Liver (tissue), 9 donors: ENCODE data around the gene LENG1. TPM values are rescaled to one million over a fixed set of nuclear protein-coding genes. Genes with fewer than 3 reads are reported as not detected.
"Not testable (repeated sequence)": the region's sequence is repeated elsewhere in the genome, so short reads cannot be mapped to it uniquely, and the experiment has no call there.

Experiments used
- DNase-seq: peaks from one replicate; pipeline ENCODE4 v3.0.0-alpha.2; 2017; ENCODE audit warnings: low spot score
- H3K27ac ChIP-seq, 2 donors: one replicate each; pipeline ENCODE4 v1.7.0; 2013; ENCODE audit warnings: inconsistent platforms in 2 of 2, low read length in 2 of 2, control low read depth in 1 of 2, low read depth in 1 of 2, mild to moderate bottlenecking in 1 of 2
- H3K27me3 ChIP-seq, 4 donors: one replicate each; pipeline versions ENCODE4 v1.6.1 to v1.7.0; 2013; ENCODE audit warnings: low read length in 3 of 4, inconsistent platforms in 1 of 4, mild to moderate bottlenecking in 1 of 4, moderate library complexity in 1 of 4; ENCODE audit not compliant: control insufficient read depth in 4 of 4, insufficient read depth in 4 of 4
- H3K36me3 ChIP-seq, 4 donors: one replicate each; pipeline versions ENCODE4 v1.6.1 to v1.7.0; 2013; ENCODE audit warnings: low read length in 3 of 4, mild to moderate bottlenecking in 3 of 4, low read depth in 1 of 4, moderate library complexity in 1 of 4; ENCODE audit not compliant: control insufficient read depth in 4 of 4, insufficient read depth in 3 of 4
- H3K4me1 ChIP-seq, 4 donors: one replicate each; pipeline versions ENCODE4 v1.6.1 to v1.7.0; 2013; ENCODE audit warnings: low read length in 3 of 4, mild to moderate bottlenecking in 3 of 4, moderate library complexity in 1 of 4; ENCODE audit not compliant: control insufficient read depth in 4 of 4, insufficient read depth in 4 of 4
- H3K4me3 ChIP-seq, 3 donors: one replicate each; pipeline versions ENCODE4 v1.6.1 to v1.7.0; 2013; ENCODE audit warnings: low read length in 3 of 3, control low read depth in 1 of 3, low read depth in 1 of 3, mild to moderate bottlenecking in 1 of 3
- H3K9ac ChIP-seq, 2 donors: one replicate each; pipeline ENCODE4 v1.7.0; 2013; ENCODE audit warnings: low read length in 2 of 2, mild to moderate bottlenecking in 2 of 2, moderate library complexity in 2 of 2, control low read depth in 1 of 2, low read depth in 1 of 2
- H3K9me3 ChIP-seq, 4 donors: one replicate each; pipeline versions ENCODE4 v1.6.1 to v1.7.0; 2013; ENCODE audit warnings: low read length in 3 of 4; ENCODE audit not compliant: control insufficient read depth in 4 of 4
- EGR1 ChIP-seq, 2 donors: IDR thresholded peaks; 2 replicates each; pipeline ENCODE4 v1.6.1; 2016 to 2018; ENCODE audit warnings: antibody characterized with exemption in 2 of 2, low read depth in 2 of 2
- FOXA1 ChIP-seq: IDR thresholded peaks from 2 replicates; pipeline ENCODE4 v1.6.1; 2016; ENCODE audit warnings: antibody characterized with exemption
- FOXA2 ChIP-seq: IDR thresholded peaks from 2 replicates; pipeline ENCODE4 v1.6.1; 2016; ENCODE audit warnings: antibody characterized with exemption
- GABPA ChIP-seq, 2 donors: IDR thresholded peaks in 1 of 2; conservative IDR thresholded peaks in 1 of 2; 2 replicates each; pipeline ENCODE4 v1.6.1; 2016; ENCODE audit warnings: antibody characterized with exemption in 2 of 2, mild to moderate bottlenecking in 1 of 2, moderate library complexity in 1 of 2
- HNF4A ChIP-seq, 2 donors: conservative IDR thresholded peaks; 2 replicates each; pipeline ENCODE4 v1.6.1; 2016; ENCODE audit warnings: antibody characterized with exemption in 2 of 2, mild to moderate bottlenecking in 2 of 2
- HNF4G ChIP-seq: IDR thresholded peaks from 2 replicates; pipeline ENCODE4 v1.6.1; 2016; ENCODE audit warnings: antibody characterized with exemption
- JUND ChIP-seq, 2 donors: IDR thresholded peaks; 2 replicates each; pipeline ENCODE4 v1.6.1; 2016; ENCODE audit warnings: antibody characterized with exemption in 2 of 2
- NR2F2 ChIP-seq: IDR thresholded peaks from 2 replicates; pipeline ENCODE4 v1.6.1; 2016; ENCODE audit warnings: antibody characterized with exemption
- RAD21 ChIP-seq, 2 donors: IDR thresholded peaks; 2 replicates each; pipeline ENCODE4 v1.6.1; 2016; ENCODE audit warnings: antibody characterized with exemption in 2 of 2, mild to moderate bottlenecking in 2 of 2
- RXRA ChIP-seq, 2 donors: IDR thresholded peaks; 2 replicates each; pipeline ENCODE4 v1.6.1; 2017 to 2018; ENCODE audit warnings: antibody characterized with exemption in 2 of 2, mild to moderate bottlenecking in 1 of 2
- SP1 ChIP-seq: IDR thresholded peaks from 2 replicates; pipeline ENCODE4 v1.6.1; 2018; ENCODE audit warnings: antibody characterized with exemption, mild to moderate bottlenecking
- TAF1 ChIP-seq: conservative IDR thresholded peaks from 2 replicates; pipeline ENCODE4 v1.6.1; 2016; ENCODE audit warnings: antibody characterized with exemption, mild to moderate bottlenecking
- YY1 ChIP-seq: IDR thresholded peaks from 2 replicates; pipeline ENCODE4 v1.6.1; 2016; ENCODE audit warnings: antibody characterized with exemption, mild to moderate bottlenecking
- WGBS: extraction: QIAGEN DNeasy Blood & Tissue Kit; methylation state at CpG from one replicate; pipeline ENCODE4 v1.1.7; 2013; 5-methylcytosine and 5-hydroxymethylcytosine counted together
- polyA plus RNA-seq, 2 donors: library from polyadenylated mRNA; stranded (reverse) in 1 of 2; unstranded in 1 of 2; fragments of 200-250 nt in 1 of 2; fragments of >200 nt in 1 of 2; fragmentation: Nextera tagmentation in 1 of 2; extraction: Ambion mirVana in 1 of 2; gene quantifications; one replicate each; pipeline versions ENCODE4 v1.2.1 to v1.2.3, GENCODE V29; 2013 to 2015
- total RNA-seq, 2 donors: library from RNA; depleted of rRNA; stranded (reverse); fragments of >200 nt; gene quantifications; one replicate each; pipeline ENCODE4 v1.2.3, GENCODE V29; 2014
- TF ChIP-seq, protein P1 (sequence below): IDR thresholded peaks from 2 replicates; pipeline ENCODE4 v1.6.1; 2016; ENCODE audit warnings: antibody characterized with exemption
- TF ChIP-seq, protein P2 (sequence below): IDR thresholded peaks from 2 replicates; pipeline ENCODE4 v1.6.1; 2016; ENCODE audit warnings: antibody characterized with exemption, mild to moderate bottlenecking
- TF ChIP-seq, protein P3 (sequence below): fragments of 150-350 bp; IDR thresholded peaks from 2 replicates; pipeline ENCODE4 v1.5.1; 2017; ENCODE audit warnings: improper control_type of control experiment, low read depth, low read length; ENCODE audit not compliant: missing input control
- TF ChIP-seq, protein P4 (sequence below): IDR thresholded peaks from 2 replicates; pipeline ENCODE4 v1.6.1; 2016; ENCODE audit warnings: antibody characterized with exemption
- TF ChIP-seq, protein P5 (sequence below): IDR thresholded peaks from 2 replicates; pipeline ENCODE4 v1.6.1; 2016; ENCODE audit warnings: antibody characterized with exemption
- donor health status: healthy.
- donor health status: healthy.
- donor health status: healthy.
- donor health status: healthy.
- donor health status: healthy.

Gene LENG1
- total and polyA plus RNA-seq, 4 donors: 2.6 to 4.4 (median 2.9) TPM

DNA sequence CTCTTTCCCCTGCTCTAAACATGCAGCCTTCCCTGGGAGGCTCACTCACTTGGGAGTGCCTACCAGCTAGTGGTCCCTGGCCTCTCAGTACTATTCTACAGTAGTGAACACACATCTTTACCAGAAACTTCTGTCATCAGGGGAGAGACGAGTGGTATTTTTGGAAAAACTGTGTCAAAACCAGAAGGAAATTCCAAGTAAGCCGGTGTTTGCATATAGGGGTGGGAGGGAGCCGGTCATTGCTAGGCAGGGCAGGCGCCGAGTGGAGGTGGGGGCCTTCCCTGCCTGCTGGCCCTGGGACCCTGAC is 48.1 kb upstream of the LENG1 start:
- Histone ChIP-seq H3K27me3 (no peaks in the 10 kb centered on the region), H3K9me3 (no peaks in the 10 kb centered on the region), H3K36me3 (peaks cover 20 to 42% (median 28%) of the 10 kb centered on the region in 4 donors), H3K4me3 (no peak overlapping the region), H3K9ac (peak overlapping the region in 1 of 2 donors; percentile 24), H3K27ac (peak overlapping the region; percentile 88 to 94), H3K4me1 (peaks cover 31 to 89% (median 74%) of the 10 kb centered on the region in 4 donors)
- WGBS: 68% methylated on average over 5 of the region's 5 CpGs
- no peak for DNase-seq
- TF ChIP-seq, protein P1, sequence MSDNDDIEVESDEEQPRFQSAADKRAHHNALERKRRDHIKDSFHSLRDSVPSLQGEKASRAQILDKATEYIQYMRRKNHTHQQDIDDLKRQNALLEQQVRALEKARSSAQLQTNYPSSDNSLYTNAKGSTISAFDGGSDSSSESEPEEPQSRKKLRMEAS: no peak
- TF ChIP-seq HNF4G (no peak), JUND (IDR thresholded peaks at IDR 0.05) (no peak), FOXA2 (no peak), SP1 (no peak), GABPA (IDR thresholded peaks at IDR 0.05 in 1 of 2, conservative IDR thresholded peaks at IDR 0.05 in 1 of 2) (no peak), HNF4A (conservative IDR thresholded peaks at IDR 0.05) (no peak), RXRA (IDR thresholded peaks at IDR 0.05) (no peak), EGR1 (IDR thresholded peaks at IDR 0.05; ENCODE audit: low read depth in 2 of 2) (no peak), RAD21 (IDR thresholded peaks at IDR 0.05) (no peak), YY1 (no peak), NR2F2 (no peak), TAF1 (no peak), FOXA1 (no peak)
- TF ChIP-seq, protein P2, sequence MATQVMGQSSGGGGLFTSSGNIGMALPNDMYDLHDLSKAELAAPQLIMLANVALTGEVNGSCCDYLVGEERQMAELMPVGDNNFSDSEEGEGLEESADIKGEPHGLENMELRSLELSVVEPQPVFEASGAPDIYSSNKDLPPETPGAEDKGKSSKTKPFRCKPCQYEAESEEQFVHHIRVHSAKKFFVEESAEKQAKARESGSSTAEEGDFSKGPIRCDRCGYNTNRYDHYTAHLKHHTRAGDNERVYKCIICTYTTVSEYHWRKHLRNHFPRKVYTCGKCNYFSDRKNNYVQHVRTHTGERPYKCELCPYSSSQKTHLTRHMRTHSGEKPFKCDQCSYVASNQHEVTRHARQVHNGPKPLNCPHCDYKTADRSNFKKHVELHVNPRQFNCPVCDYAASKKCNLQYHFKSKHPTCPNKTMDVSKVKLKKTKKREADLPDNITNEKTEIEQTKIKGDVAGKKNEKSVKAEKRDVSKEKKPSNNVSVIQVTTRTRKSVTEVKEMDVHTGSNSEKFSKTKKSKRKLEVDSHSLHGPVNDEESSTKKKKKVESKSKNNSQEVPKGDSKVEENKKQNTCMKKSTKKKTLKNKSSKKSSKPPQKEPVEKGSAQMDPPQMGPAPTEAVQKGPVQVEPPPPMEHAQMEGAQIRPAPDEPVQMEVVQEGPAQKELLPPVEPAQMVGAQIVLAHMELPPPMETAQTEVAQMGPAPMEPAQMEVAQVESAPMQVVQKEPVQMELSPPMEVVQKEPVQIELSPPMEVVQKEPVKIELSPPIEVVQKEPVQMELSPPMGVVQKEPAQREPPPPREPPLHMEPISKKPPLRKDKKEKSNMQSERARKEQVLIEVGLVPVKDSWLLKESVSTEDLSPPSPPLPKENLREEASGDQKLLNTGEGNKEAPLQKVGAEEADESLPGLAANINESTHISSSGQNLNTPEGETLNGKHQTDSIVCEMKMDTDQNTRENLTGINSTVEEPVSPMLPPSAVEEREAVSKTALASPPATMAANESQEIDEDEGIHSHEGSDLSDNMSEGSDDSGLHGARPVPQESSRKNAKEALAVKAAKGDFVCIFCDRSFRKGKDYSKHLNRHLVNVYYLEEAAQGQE: no peak
- TF ChIP-seq, protein P3, sequence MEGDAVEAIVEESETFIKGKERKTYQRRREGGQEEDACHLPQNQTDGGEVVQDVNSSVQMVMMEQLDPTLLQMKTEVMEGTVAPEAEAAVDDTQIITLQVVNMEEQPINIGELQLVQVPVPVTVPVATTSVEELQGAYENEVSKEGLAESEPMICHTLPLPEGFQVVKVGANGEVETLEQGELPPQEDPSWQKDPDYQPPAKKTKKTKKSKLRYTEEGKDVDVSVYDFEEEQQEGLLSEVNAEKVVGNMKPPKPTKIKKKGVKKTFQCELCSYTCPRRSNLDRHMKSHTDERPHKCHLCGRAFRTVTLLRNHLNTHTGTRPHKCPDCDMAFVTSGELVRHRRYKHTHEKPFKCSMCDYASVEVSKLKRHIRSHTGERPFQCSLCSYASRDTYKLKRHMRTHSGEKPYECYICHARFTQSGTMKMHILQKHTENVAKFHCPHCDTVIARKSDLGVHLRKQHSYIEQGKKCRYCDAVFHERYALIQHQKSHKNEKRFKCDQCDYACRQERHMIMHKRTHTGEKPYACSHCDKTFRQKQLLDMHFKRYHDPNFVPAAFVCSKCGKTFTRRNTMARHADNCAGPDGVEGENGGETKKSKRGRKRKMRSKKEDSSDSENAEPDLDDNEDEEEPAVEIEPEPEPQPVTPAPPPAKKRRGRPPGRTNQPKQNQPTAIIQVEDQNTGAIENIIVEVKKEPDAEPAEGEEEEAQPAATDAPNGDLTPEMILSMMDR: no peak
- TF ChIP-seq, protein P4, sequence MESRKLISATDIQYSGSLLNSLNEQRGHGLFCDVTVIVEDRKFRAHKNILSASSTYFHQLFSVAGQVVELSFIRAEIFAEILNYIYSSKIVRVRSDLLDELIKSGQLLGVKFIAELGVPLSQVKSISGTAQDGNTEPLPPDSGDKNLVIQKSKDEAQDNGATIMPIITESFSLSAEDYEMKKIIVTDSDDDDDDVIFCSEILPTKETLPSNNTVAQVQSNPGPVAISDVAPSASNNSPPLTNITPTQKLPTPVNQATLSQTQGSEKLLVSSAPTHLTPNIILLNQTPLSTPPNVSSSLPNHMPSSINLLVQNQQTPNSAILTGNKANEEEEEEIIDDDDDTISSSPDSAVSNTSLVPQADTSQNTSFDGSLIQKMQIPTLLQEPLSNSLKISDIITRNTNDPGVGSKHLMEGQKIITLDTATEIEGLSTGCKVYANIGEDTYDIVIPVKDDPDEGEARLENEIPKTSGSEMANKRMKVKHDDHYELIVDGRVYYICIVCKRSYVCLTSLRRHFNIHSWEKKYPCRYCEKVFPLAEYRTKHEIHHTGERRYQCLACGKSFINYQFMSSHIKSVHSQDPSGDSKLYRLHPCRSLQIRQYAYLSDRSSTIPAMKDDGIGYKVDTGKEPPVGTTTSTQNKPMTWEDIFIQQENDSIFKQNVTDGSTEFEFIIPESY: no peak
- TF ChIP-seq, protein P5, sequence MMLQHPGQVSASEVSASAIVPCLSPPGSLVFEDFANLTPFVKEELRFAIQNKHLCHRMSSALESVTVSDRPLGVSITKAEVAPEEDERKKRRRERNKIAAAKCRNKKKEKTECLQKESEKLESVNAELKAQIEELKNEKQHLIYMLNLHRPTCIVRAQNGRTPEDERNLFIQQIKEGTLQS: no peak

DNA sequence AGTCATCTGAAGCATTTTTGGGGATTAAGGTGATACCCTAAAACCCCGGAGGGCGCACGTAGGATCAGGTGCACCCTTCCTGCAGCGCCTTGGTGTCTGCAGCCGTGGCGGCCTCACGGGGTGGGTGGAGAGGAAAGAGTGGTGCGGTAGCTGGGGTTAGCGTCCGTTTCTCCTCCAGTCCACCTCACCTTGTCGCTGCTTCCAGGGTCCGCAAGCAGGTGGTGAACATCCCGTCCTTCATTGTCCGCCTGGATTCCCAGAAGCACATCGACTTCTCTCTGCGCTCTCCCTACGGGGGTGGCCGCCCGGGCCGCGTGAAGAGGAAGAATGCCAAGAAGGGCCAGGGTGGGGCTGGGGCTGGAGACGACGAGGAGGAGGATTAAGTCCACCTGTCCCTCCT is 47.7 kb upstream of the LENG1 start:
- H3K4me1 ChIP-seq: peaks cover 31 to 94% (median 79%) of the 10 kb centered on the region in 4 donors
- H3K9me3 ChIP-seq, H3K27me3 ChIP-seq, DNase-seq, H3K4me3 ChIP-seq: not testable (repeated sequence)
- H3K36me3 ChIP-seq: peaks cover 20 to 46% (median 31%) of the 10 kb centered on the region in 4 donors
- H3K9ac ChIP-seq: peak overlapping the region in 1 of 2 donors; percentile 36
- peak overlapping the region; percentile 88 to 94 for H3K27ac ChIP-seq
- WGBS: 79% methylated on average over 23 of the region's 23 CpGs
